ENCODE results near the gene FBP2. TPM values are rescaled to one million over a fixed set of nuclear protein-coding genes. Genes with fewer than 3 reads are reported as not detected.

The FBP2 gene
- polyA plus RNA-seq, 1 donor (not counting 4 experiments of a cell fraction or from before 2014, with no cell fraction given) = not detected

- no peaks in the 10 kb centered on the region for H3K9me1 ChIP-seq (ENCODE audit: control insufficient read depth, extremely low read depth, insufficient read depth, low read length)
- no peaks in the 10 kb centered on the region for H3K9me3 ChIP-seq (ENCODE audit: control insufficient read depth, low read depth, low read length)
- no peaks in the 10 kb centered on the region for H3K36me3 ChIP-seq (ENCODE audit: control insufficient read depth in 2 of 2, extremely low read depth in 1 of 2, insufficient read depth in 2 of 2, low read length in 2 of 2)
- H2AFZ ChIP-seq (ENCODE audit: control insufficient read depth, low read length) = no peak overlapping the region
- no peak overlapping the region for H3K4me3 ChIP-seq (ENCODE audit: control insufficient read depth in 2 of 3, extremely low read depth in 1 of 3, insufficient read depth in 2 of 3, low read depth in 1 of 3, low read length in 3 of 3)
- no peaks in the 10 kb centered on the region for H3K79me2 ChIP-seq (ENCODE audit: control insufficient read depth, insufficient read depth, low read length)
- no peaks in the 10 kb centered on the region for H4K20me1 ChIP-seq (ENCODE audit: control insufficient read depth, extremely low read depth, insufficient read depth, low read length)
- H3K4me1 ChIP-seq (ENCODE audit: control insufficient read depth, extremely low read depth, insufficient read depth, low read length) = peaks cover 7% of the 10 kb centered on the region
- H3K27ac ChIP-seq (ENCODE audit: control insufficient read depth, insufficient read depth, low read length) = no peak overlapping the region
- no peak for TF ChIP-seq EZH2 (IDR thresholded peaks at IDR 0.05; ENCODE audit: low read length)
- no peak for TF ChIP-seq CTCF (optimal IDR thresholded peaks at IDR 0.05 in 1 of 3, IDR thresholded peaks at IDR 0.05 in 1 of 3, conservative IDR thresholded peaks at IDR 0.05 in 1 of 3; ENCODE audit: extremely low read depth in 1 of 3, insufficient read depth in 2 of 3, low read length in 3 of 3)
- dilution Hi-C loops (cut with MboI; ENCODE audit: extremely low pct_ligation_motif_present, low sequenced_read_pairs) = no loop called here
- H3K4me2 ChIP-seq (ENCODE audit: control insufficient read depth, extremely low read depth, insufficient read depth, low read depth, low read length) = no peak overlapping the region
- peaks cover 23% of the 10 kb centered on the region for H3K27me3 ChIP-seq (ENCODE audit: control insufficient read depth, extremely low read depth, insufficient read depth, low read length)
- no peak for DNase-seq (ENCODE audit: low read depth, low spot score)
- FAIRE-seq = no peak
- H3K9ac ChIP-seq (ENCODE audit: control insufficient read depth, extremely low read depth, insufficient read depth, low read length) = no peak overlapping the region
Measured at GRCh38 chr9:94642501-94642900, 48.9 kb upstream of the FBP2 start.

- Histone ChIP-seq H2AFZ (ENCODE audit: control insufficient read depth, low read length) (no peak overlapping the region), H3K9ac (ENCODE audit: control insufficient read depth, extremely low read depth, insufficient read depth, low read length) (no peak overlapping the region), H4K20me1 (ENCODE audit: control insufficient read depth, extremely low read depth, insufficient read depth, low read length) (no peaks in the 10 kb centered on the region), H3K9me3 (ENCODE audit: control insufficient read depth, low read depth, low read length) (no peaks in the 10 kb centered on the region), H3K27ac (ENCODE audit: control insufficient read depth, insufficient read depth, low read length) (no peak overlapping the region), H3K4me2 (ENCODE audit: control insufficient read depth, extremely low read depth, insufficient read depth, low read depth, low read length) (no peak overlapping the region), H3K4me3 (ENCODE audit: control insufficient read depth in 2 of 3, extremely low read depth in 1 of 3, insufficient read depth in 2 of 3, low read depth in 1 of 3, low read length in 3 of 3) (no peak overlapping the region), H3K4me1 (ENCODE audit: control insufficient read depth, extremely low read depth, insufficient read depth, low read length) (peaks cover 7% of the 10 kb centered on the region), H3K27me3 (ENCODE audit: control insufficient read depth, extremely low read depth, insufficient read depth, low read length) (peaks cover 23% of the 10 kb centered on the region), H3K79me2 (ENCODE audit: control insufficient read depth, insufficient read depth, low read length) (no peaks in the 10 kb centered on the region), H3K36me3 (ENCODE audit: control insufficient read depth in 2 of 2, extremely low read depth in 1 of 2, insufficient read depth in 2 of 2, low read length in 2 of 2) (no peaks in the 10 kb centered on the region), H3K9me1 (ENCODE audit: control insufficient read depth, extremely low read depth, insufficient read depth, low read length) (no peaks in the 10 kb centered on the region)
- dilution Hi-C loops (cut with MboI; ENCODE audit: extremely low pct_ligation_motif_present, low sequenced_read_pairs) = no loop called here
- no peak for DNase-seq (ENCODE audit: low read depth, low spot score)
- TF ChIP-seq CTCF (optimal IDR thresholded peaks at IDR 0.05 in 1 of 3, IDR thresholded peaks at IDR 0.05 in 1 of 3, conservative IDR thresholded peaks at IDR 0.05 in 1 of 3; ENCODE audit: extremely low read depth in 1 of 3, insufficient read depth in 2 of 3, low read length in 3 of 3) (no peak), EZH2 (IDR thresholded peaks at IDR 0.05; ENCODE audit: low read length) (no peak)
- FAIRE-seq = no peak
Measured at GRCh38 chr9:94639999-94640376, 46.4 kb upstream of the FBP2 start.
